ENCODE data around the gene SCFD2.

Gene SCFD2

GRCh38 chr4:53132132-53132891, 233.5 kb downstream of the SCFD2 start:
- peak in 1 of 5 donors; percentile 21 for DNase-seq

- no peak for DNase-seq
Observed at GRCh38 chr4:53131562-53131925, 234.3 kb downstream of the SCFD2 start.

GRCh38 chr4:53130896-53131561, 234.8 kb downstream of the SCFD2 start:
- no peak for DNase-seq

- DNase-seq: no peak
Observed at GRCh38 chr4:53128706-53129357, 237.0 kb downstream of the SCFD2 start.

- DNase-seq: no peak
Observed at GRCh38 chr4:53128231-53128630, 237.6 kb downstream of the SCFD2 start.

GRCh38 chr4:53127365-53127764, 238.5 kb downstream of the SCFD2 start:
- DNase-seq: no peak

- DNase-seq: no peak
Observed at GRCh38 chr4:53126099-53126498, 239.8 kb downstream of the SCFD2 start.

- DNase-seq: no peak
Observed at GRCh38 chr4:53123819-53124218, 242.0 kb downstream of the SCFD2 start.

- no peak for DNase-seq
Observed at GRCh38 chr4:53123171-53123570, 242.7 kb downstream of the SCFD2 start.

- no peak for DNase-seq
Observed at GRCh38 chr4:53122280-53123116, 243.4 kb downstream of the SCFD2 start.

- DNase-seq: no peak
Observed at GRCh38 chr4:53121264-53121865, 244.5 kb downstream of the SCFD2 start.

GRCh38 chr4:53120778-53121177, 245.1 kb downstream of the SCFD2 start:
- DNase-seq: no peak

GRCh38 chr4:53119680-53120079, 246.2 kb downstream of the SCFD2 start:
- no peak for DNase-seq

- DNase-seq: no peak
Observed at GRCh38 chr4:53118676-53119075, 247.2 kb downstream of the SCFD2 start.

- no peak for DNase-seq
Observed at GRCh38 chr4:53116954-53117353, 248.9 kb downstream of the SCFD2 start.

GRCh38 chr4:53113431-53114225, 252.2 kb downstream of the SCFD2 start:
- peak in 1 of 5 donors; percentile 32 for DNase-seq

GRCh38 chr4:53105313-53105712, 260.5 kb downstream of the SCFD2 start:
- DNase-seq: no peak

GRCh38 chr4:53103481-53103880, 262.4 kb downstream of the SCFD2 start:
- no peak for DNase-seq

- DNase-seq: no peak
Observed at GRCh38 chr4:53101191-53101581, 264.7 kb downstream of the SCFD2 start.

GRCh38 chr4:53100501-53101190, 265.2 kb downstream of the SCFD2 start:
- no peak for DNase-seq

- DNase-seq: no peak
Observed at GRCh38 chr4:53098681-53099121, 267.2 kb downstream of the SCFD2 start.
